ENCODE measurements around the gene FERMT3. TPM values are rescaled to one million over a fixed set of nuclear protein-coding genes. Genes with fewer than 3 reads are reported as not detected.

Gene FERMT3
- total and polyA plus RNA-seq, 5 donors, result 5.2 to 17.5 (median 10.9) TPM

DNA sequence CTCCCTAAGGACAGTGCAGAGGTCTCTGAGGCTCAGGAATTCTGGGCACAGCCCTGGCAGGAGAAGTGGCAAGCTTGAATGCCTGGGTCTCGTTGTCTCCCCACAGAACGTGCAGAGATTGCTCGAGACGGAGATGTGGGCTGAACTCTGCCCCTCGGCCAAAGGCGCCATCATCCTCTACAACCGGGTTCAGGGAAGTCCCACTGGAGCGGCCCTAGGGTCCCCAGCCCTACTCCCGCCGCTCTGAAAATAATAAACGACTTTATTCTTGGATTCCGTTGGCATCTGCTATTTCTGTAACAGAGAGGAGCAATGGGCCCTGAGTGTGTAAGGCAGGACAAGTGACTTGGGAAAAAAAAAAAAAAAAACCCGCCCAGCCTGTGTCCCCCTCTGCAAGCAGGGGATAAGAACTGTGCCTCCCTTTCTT, 23.2 kb downstream of the FERMT3 start:
- peak overlapping the region; percentile 92 for H3K27ac ChIP-seq (ENCODE audit: low read length)
- peaks cover 5% of the 10 kb centered on the region for H3K4me1 ChIP-seq (ENCODE audit: control insufficient read depth, insufficient read depth, low read length)
- H3K9me3 ChIP-seq (ENCODE audit: control insufficient read depth, low read length), result no peaks in the 10 kb centered on the region
- 26% methylated on average over 13 of the region's 13 CpGs for WGBS
- intact Hi-C loops (cut with DNase I), result no loop called here
- DNase-seq (peak in 1 of 3 donors; percentile 42), ATAC-seq (no peak)
- no peaks in the 10 kb centered on the region for H3K27me3 ChIP-seq (ENCODE audit: control insufficient read depth, insufficient read depth)
- peak overlapping the region; percentile 48 for H3K4me3 ChIP-seq (ENCODE audit: low read length)

DNA sequence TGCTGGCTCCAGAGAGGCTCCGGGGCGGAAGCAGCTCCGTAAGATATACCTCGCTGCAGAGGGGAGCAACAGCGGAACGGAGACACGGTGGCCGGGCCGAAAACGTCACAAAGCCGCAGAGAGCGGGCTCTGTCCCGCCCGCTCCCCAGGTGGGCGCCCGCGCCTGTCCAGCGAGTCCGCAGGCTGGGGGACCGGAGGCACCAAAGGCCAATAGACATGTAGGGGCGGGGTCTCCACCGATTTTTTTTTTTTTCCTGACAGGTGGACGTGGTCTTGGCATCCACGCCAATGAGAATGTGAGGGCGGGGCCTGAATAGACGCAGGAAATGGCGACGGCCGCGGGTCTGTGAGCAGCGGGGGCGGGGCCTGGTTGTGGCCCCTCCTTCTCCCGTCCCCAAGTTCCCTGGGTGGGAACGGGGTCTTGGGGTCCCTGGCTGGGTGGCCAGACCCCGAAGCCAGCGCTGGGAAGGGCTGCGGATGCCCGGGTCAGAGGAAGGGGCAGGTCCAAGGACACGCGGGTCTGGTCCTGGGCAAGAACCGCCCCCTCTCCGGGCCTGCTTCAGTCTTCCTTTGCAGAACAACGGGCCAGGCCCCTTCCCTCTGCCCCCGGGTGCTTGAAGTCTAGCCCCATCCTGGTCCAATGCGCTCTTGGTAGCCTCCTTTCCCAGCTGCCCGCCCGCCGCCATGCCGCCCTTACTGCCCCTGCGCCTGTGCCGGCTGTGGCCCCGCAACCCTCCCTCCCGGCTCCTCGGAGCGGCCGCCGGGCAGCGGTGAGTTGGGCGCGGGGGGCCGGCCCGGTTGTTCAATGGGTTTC, 23.9 kb downstream of the FERMT3 start, which contains the start of gene DNAJC4:
DNAJC4 (plus strand) TSS at position 378 of the 814 bp plus-strand sequence; CDS start at position 685, 307 bp downstream.
- Histone ChIP-seq H3K9me3 (ENCODE audit: control insufficient read depth, low read length) (no peaks in the 10 kb centered on the region), H3K4me1 (ENCODE audit: control insufficient read depth, insufficient read depth, low read length) (peaks cover under 1% of the 10 kb centered on the region), H3K27ac (ENCODE audit: low read length) (peak within 1 kb of the TSS; percentile 92), H3K27me3 (ENCODE audit: control insufficient read depth, insufficient read depth) (no peaks in the 10 kb centered on the region), H3K4me3 (ENCODE audit: low read length) (peak within 1 kb of the TSS; percentile 48)
- peak; percentile 66 to 70 for ATAC-seq
- DNase-seq, result peak; percentile 94 to 98 (median 97)
- WGBS, result under 1% methylated on average over 62 of the region's 62 CpGs
- intact Hi-C loops (cut with DNase I), result no loop called here

- Histone ChIP-seq H3K27me3 (ENCODE audit: control insufficient read depth, insufficient read depth) (no peaks in the 10 kb centered on the region), H3K27ac (ENCODE audit: low read length) (peak overlapping the region; percentile 92), H3K4me3 (ENCODE audit: low read length) (peak overlapping the region; percentile 48), H3K9me3 (ENCODE audit: control insufficient read depth, low read length) (no peaks in the 10 kb centered on the region), H3K4me1 (ENCODE audit: control insufficient read depth, insufficient read depth, low read length) (no peaks in the 10 kb centered on the region)
- ATAC-seq, result no peak
- no peak for DNase-seq
- intact Hi-C loops (cut with DNase I), result no loop called here
- WGBS, result 8% methylated on average over 8 of the region's 8 CpGs
Measured at GRCh38 chr11:64230985-64231365, 24.5 kb downstream of the FERMT3 start.

DNA sequence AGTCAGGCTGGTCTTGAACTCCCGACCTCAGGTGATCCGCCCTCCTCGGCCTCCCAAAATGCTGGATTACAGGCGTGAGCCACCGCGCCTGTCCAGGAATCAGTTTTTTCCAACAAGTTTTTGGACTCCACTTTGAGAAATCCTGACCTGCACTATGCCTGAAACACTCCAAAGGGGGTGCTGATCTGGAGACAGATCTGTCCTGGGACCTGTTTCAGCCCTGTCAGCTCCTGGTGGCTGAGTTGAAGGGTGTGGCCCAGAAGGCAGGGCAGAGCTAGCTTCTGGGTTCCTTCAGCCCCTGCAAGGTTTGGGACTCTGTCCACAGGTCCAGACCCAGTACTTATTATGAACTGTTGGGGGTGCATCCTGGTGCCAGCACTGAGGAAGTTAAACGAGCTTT, 25.0 kb downstream of the FERMT3 start:
- ATAC-seq, result no peak
- no peaks in the 10 kb centered on the region for H3K9me3 ChIP-seq (ENCODE audit: control insufficient read depth, low read length)
- H3K4me1 ChIP-seq (ENCODE audit: control insufficient read depth, insufficient read depth, low read length), result no peaks in the 10 kb centered on the region
- H3K27ac ChIP-seq (ENCODE audit: low read length), result no peak overlapping the region
- WGBS, result 89% methylated on average over 7 of the region's 7 CpGs
- H3K4me3 ChIP-seq (ENCODE audit: low read length), result no peak overlapping the region
- peak in 2 of 3 donors; percentile 41 to 51 for DNase-seq
- no peaks in the 10 kb centered on the region for H3K27me3 ChIP-seq (ENCODE audit: control insufficient read depth, insufficient read depth)
- intact Hi-C loops (cut with DNase I), result no loop called here

DNA sequence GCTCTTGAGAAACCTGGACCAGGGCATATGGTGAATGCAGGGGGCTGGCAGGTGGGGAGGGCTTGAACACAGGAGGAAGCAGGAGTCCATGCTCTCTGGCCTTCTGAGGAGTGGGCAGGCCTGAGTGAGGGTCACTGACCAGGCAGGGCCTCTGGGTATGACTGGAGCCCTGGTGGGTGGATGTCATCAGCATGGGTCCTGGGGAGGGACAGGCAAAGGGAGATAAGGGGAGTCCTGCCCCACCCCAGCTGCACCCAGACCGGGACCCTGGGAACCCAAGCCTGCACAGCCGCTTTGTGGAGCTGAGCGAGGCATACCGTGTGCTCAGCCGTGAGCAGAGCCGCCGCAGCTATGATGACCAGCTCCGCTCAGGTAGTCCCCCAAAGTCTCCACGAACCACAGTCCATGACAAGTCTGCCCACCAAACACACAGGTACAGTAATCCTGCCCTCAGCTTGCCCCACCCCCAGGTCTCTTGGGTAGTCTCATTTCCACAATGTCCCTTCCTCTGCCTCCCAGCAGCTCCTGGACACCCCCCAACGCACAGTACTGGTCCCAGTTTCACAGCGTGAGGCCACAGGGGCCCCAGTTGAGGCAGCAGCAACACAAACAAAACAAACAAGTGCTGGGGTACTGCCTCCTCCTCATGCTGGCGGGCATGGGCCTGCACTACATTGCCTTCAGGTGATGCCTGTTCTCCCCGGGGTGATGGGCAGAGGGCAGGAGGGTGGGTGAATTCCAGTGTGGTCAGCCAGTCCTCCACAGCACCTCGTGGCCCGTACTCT, 25.9 kb downstream of the FERMT3 start:
- Histone ChIP-seq H3K4me3 (ENCODE audit: low read length) (no peak overlapping the region), H3K9me3 (ENCODE audit: control insufficient read depth, low read length) (no peaks in the 10 kb centered on the region), H3K27ac (ENCODE audit: low read length) (no peak overlapping the region), H3K27me3 (ENCODE audit: control insufficient read depth, insufficient read depth) (no peaks in the 10 kb centered on the region), H3K4me1 (ENCODE audit: control insufficient read depth, insufficient read depth, low read length) (no peaks in the 10 kb centered on the region)
- WGBS, result 86% methylated on average over 15 of the region's 15 CpGs
- DNase-seq (peak in 2 of 3 donors; percentile 56 to 59), ATAC-seq (no peak)
- intact Hi-C loops (cut with DNase I), result no loop called here

DNA sequence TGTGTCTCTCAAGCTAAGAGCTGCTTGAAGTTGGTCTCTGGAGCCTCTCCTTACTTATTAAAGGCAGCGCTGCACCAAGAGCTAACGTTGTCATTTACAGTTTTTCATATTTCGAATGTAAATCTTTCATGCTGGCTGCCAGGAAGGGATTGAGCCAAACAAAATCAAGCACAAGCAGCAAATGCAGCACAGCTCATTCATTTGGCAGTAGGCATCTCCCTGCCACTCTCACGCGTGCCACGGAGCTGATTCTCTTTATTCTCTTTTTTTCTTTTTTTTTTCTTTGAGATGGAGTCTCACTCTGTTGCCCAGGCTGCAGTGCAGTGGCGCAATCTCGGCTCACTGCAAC, 26.4 kb downstream of the FERMT3 start:
- ATAC-seq, result no peak
- H3K4me3 ChIP-seq (ENCODE audit: low read length), result no peak overlapping the region
- no peak overlapping the region for H3K27ac ChIP-seq (ENCODE audit: low read length)
- 87% methylated on average over 8 of the region's 8 CpGs for WGBS
- H3K27me3 ChIP-seq (ENCODE audit: control insufficient read depth, insufficient read depth), result no peaks in the 10 kb centered on the region
- no peaks in the 10 kb centered on the region for H3K9me3 ChIP-seq (ENCODE audit: control insufficient read depth, low read length)
- intact Hi-C loops (cut with DNase I), result no loop called here
- DNase-seq, result no peak
- H3K4me1 ChIP-seq (ENCODE audit: control insufficient read depth, insufficient read depth, low read length), result no peaks in the 10 kb centered on the region

DNA sequence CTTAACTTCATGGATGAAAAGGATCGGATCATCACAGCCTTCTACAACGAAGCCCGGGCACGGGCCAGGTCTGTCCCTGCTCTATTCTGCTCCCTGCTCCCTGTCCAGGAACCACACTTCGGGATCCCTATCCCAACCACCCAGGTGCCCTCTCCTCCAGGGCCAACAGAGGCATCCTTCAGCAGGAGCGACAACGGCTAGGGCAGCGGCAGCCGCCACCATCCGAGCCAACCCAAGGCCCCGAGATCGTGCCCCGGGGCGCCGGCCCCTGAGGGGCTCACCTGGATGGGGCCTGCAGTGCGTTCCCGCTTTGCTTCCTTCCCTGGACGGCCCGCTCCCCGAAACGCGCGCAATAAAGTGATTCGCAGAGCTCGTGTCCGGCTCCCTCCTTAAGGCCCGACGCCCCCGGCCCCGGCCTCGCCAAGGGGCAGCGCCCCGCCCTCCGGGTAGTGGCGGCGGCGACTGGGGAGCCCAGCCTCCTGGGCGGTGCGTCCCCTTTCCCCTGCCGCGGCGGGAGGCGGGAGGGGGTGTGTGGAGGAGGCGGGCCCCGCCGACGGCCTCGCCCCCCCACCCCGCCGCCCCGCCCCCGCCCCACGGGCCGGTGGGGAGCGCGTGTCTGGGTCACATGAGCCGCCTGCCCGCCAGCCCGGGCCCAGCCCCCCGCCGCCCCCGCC, 27.5 kb downstream of the FERMT3 start, which contains the start of gene VEGFB:
VEGFB (plus strand) TSS at position 672 of the 674 bp plus-strand sequence. CDS start 250 bp downstream, outside the sequence.
- intact Hi-C loops (cut with DNase I), result no loop called here
- H3K4me1 ChIP-seq (ENCODE audit: control insufficient read depth, insufficient read depth, low read length), result no peaks in the 10 kb centered on the region

GRCh38 chr11:64234647-64235379, 28.3 kb downstream of the FERMT3 start:
- Histone ChIP-seq H3K27me3 (ENCODE audit: control insufficient read depth, insufficient read depth) (no peaks in the 10 kb centered on the region), H3K4me3 (ENCODE audit: low read length) (peak overlapping the region; percentile 94), H3K27ac (ENCODE audit: low read length) (peak overlapping the region; percentile 80), H3K4me1 (ENCODE audit: control insufficient read depth, insufficient read depth, low read length) (no peaks in the 10 kb centered on the region), H3K9me3 (ENCODE audit: control insufficient read depth, low read length) (no peaks in the 10 kb centered on the region)
- DNase-seq (peak; percentile 68 to 88 (median 85)), ATAC-seq (peak; percentile 32 to 38)
- intact Hi-C loops (cut with DNase I), result loop anchor here in 1 of 4 donors (5.0 kb wide), 1 partner anchor 67 kb away; the partner anchor contains the start of gene CATSPERZ
- WGBS, result 3% methylated on average over 80 of the region's 80 CpGs

More for the DNA sequence above, 27.5 kb downstream of the FERMT3 start, which contains the start of gene VEGFB:
- peak; percentile 65 to 67 for ATAC-seq
- peak; percentile 85 to 95 (median 93) for DNase-seq
- H3K4me3 ChIP-seq (ENCODE audit: low read length), result peak within 1 kb of the TSS; percentile 94
- 2% methylated on average over 59 of the region's 62 CpGs for WGBS
- no peaks in the 10 kb centered on the region for H3K27me3 ChIP-seq (ENCODE audit: control insufficient read depth, insufficient read depth)
- H3K27ac ChIP-seq (ENCODE audit: low read length), result peak within 1 kb of the TSS; percentile 81
- no peaks in the 10 kb centered on the region for H3K9me3 ChIP-seq (ENCODE audit: control insufficient read depth, low read length)

- ATAC-seq, result no peak
- Histone ChIP-seq H3K27me3 (ENCODE audit: control insufficient read depth, insufficient read depth) (no peaks in the 10 kb centered on the region), H3K4me3 (ENCODE audit: low read length) (peak overlapping the region; percentile 94), H3K9me3 (ENCODE audit: control insufficient read depth, low read length) (no peaks in the 10 kb centered on the region), H3K4me1 (ENCODE audit: control insufficient read depth, insufficient read depth, low read length) (peaks cover 3% of the 10 kb centered on the region), H3K27ac (ENCODE audit: low read length) (peak overlapping the region; percentile 80)
- peak in 2 of 3 donors; percentile 59 to 60 for DNase-seq
- intact Hi-C loops (cut with DNase I), result loop anchor here in 1 of 4 donors (5.0 kb wide), 1 partner anchor 67 kb away; the partner anchor contains the start of gene CATSPERZ
- WGBS, result 83% methylated on average over 12 of the region's 12 CpGs
Measured at GRCh38 chr11:64235437-64236161, 29.1 kb downstream of the FERMT3 start.

Data from right cardiac atrium (tissue), 5 donors.